GM20000 (cell line): ENCODE data around the gene ASB6.
"Not testable (repeated sequence)": the region's sequence is repeated elsewhere in the genome, so short reads cannot be mapped to it uniquely, and the experiment has no call there.

Experiments used
- DNase-seq: peaks from one replicate; pipeline ENCODE4 v3.0.0; 2012; ENCODE audit warnings: low spot score
- TF ChIP-seq, protein P1 (sequence below): IDR thresholded peaks from 2 replicates; pipeline ENCODE4 v1.5.1; 2012; ENCODE audit warnings: mild to moderate bottlenecking, control low read depth; ENCODE audit errors: extremely low read depth, missing control alignments

The ASB6 gene

GRCh38 chr9:129637102-129637501, 4.8 kb downstream of the ASB6 start:
- no peak for DNase-seq
- TF ChIP-seq, protein P1, sequence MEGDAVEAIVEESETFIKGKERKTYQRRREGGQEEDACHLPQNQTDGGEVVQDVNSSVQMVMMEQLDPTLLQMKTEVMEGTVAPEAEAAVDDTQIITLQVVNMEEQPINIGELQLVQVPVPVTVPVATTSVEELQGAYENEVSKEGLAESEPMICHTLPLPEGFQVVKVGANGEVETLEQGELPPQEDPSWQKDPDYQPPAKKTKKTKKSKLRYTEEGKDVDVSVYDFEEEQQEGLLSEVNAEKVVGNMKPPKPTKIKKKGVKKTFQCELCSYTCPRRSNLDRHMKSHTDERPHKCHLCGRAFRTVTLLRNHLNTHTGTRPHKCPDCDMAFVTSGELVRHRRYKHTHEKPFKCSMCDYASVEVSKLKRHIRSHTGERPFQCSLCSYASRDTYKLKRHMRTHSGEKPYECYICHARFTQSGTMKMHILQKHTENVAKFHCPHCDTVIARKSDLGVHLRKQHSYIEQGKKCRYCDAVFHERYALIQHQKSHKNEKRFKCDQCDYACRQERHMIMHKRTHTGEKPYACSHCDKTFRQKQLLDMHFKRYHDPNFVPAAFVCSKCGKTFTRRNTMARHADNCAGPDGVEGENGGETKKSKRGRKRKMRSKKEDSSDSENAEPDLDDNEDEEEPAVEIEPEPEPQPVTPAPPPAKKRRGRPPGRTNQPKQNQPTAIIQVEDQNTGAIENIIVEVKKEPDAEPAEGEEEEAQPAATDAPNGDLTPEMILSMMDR: no peak

DNA sequence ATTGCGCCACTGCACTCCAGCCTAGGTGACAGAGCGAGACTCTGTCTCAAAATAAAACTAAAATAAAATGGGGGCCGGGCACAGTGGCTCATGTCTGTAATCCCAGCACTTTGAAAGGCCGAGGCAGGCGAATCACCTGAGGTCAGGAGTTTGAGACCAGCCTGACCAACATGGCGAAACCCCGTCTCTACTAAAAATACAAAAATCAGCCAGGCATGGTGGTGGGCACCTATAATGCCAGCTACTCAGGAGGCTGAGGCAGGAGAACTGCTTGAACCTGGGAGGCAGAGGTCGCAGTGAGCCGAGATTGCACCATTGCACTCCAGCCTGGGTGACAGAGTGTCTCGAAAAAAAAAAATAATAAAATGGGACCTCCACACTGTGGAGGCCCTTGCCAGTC, 5.6 kb downstream of the ASB6 start:
- DNase-seq: not testable (repeated sequence)

DNA sequence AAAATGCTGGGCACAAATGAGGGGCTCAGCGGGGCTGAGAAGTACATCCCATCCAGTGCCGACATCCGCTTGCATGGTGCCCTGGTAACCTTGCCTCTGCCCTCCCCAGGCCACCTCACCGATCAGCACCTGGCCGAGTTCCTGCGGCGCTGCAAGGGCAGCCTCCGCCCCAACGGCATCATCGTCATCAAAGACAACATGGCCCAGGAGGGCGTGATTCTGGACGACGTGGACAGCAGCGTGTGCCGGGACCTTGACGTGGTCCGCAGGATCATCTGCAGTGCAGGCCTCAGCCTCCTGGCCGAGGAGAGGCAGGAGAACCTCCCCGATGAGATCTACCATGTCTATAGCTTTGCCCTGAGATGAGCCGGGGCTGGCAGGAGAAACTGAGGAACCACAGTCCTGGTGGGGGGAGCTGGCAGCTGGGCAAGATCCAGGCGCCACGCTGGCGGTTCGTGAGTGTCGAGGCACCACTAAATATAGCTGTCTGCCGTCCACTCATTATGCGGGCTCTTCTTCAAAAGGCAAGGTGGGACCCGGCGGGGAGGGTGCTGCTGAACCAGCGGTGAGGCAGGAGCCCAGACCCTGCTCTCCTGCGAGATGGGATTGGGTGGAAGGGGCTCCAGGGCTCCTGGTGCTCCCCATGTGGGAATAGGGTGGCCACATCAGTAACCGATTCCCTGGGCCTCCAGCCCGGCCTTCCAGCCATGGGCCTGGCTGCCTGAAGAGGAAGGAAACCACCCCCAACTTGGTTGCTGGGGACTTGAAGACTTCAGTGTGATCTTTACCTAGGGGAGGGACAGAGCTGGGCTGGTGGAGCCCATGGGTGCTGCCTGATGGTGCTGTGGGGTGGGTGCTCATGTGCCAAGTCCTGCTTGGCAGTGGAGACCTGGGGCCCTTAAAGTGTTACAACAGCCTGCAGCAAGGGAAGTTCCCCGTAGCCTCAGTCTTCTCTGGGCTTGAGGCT, 6.6 kb downstream of the ASB6 start:
- DNase-seq: no peak
- TF ChIP-seq, protein P1: no peak

DNA sequence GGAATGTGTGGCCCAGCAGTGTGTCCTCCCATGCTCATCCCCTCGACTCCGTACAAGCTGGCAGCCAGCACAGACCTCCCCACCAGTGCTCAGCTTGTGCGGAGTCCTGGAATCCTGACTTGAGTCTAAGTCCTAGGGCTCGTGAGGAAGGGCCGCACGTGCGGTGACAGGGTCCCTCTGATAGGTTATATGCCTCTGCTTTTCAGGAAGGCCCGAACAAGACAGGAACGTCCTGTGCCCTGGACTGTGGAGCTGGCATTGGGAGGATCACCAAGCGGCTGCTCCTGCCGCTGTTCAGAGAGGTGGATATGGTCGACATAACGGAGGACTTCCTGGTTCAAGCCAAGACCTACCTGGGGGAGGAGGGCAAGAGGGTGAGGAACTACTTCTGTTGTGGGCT, 8.1 kb downstream of the ASB6 start:
- TF ChIP-seq, protein P1: no peak
- DNase-seq: no peak

GRCh38 chr9:129633207-129633606, 8.7 kb downstream of the ASB6 start:
- TF ChIP-seq, protein P1: no peak

GRCh38 chr9:129632460-129632859, 9.5 kb downstream of the ASB6 start:
- TF ChIP-seq, protein P1: no peak
- DNase-seq: no peak

More at GRCh38 chr9:129633207-129633606, 8.7 kb downstream of the ASB6 start:
- DNase-seq: no peak

GRCh38 chr9:129631674-129632129, 10.2 kb downstream of the ASB6 start:
- no peak for DNase-seq
- TF ChIP-seq, protein P1: no peak
